Tibial nerve (tissue), 4 donors: ENCODE data around the gene PTPN14. TPM values are rescaled to one million over a fixed set of nuclear protein-coding genes. Genes with fewer than 3 reads are reported as not detected.

Experiments
- total RNA-seq, 4 donors: library from RNA; depleted of rRNA; stranded (reverse); fragments of >200 nt; gene quantifications; one replicate each; pipeline ENCODE4 v1.1.0, GENCODE V29; 2016

PTPN14 gene
- total RNA-seq, 4 donors from 2014 or later, result 25.8 to 47.4 (median 38.2) TPM

Other genes starting within 250 kb of the PTPN14 start
- gene CENPF, start 51.6 kb upstream of the PTPN14 start, total RNA-seq, result 1 to 10 TPM in 2 of 4 donors, under 1 TPM in 2; 0.84 to 4.4 (median 1.1) TPM